Measurements from ENCODE around the gene AUTS2.

AUTS2 gene

GRCh38 chr7:70696201-70696754 lies 1098.0 kb downstream of the AUTS2 start:
- no peak for DNase-seq

GRCh38 chr7:70698219-70698832 lies 1100.1 kb downstream of the AUTS2 start:
- peak; percentile 73 for DNase-seq

GRCh38 chr7:70699271-70699670 lies 1101.0 kb downstream of the AUTS2 start:
- DNase-seq, result no peak

- DNase-seq, result no peak
These were observed 1102.0 kb downstream of the AUTS2 start for GRCh38 chr7:70700055-70700940.

GRCh38 chr7:70700941-70701425 lies 1102.7 kb downstream of the AUTS2 start:
- no peak for DNase-seq

GRCh38 chr7:70701477-70701876 lies 1103.2 kb downstream of the AUTS2 start:
- no peak for DNase-seq

- DNase-seq, result no peak
These were observed 1103.7 kb downstream of the AUTS2 start for GRCh38 chr7:70701991-70702390.

- DNase-seq, result no peak
These were observed 1105.5 kb downstream of the AUTS2 start for GRCh38 chr7:70703785-70704184.

- DNase-seq, result no peak
These were observed 1106.6 kb downstream of the AUTS2 start for GRCh38 chr7:70704831-70705346.

- no peak for DNase-seq
These were observed 1107.9 kb downstream of the AUTS2 start for GRCh38 chr7:70706204-70706603.

GRCh38 chr7:70706698-70707097 lies 1108.4 kb downstream of the AUTS2 start:
- no peak for DNase-seq

- DNase-seq, result peak; percentile 86
These were observed 1109.6 kb downstream of the AUTS2 start for GRCh38 chr7:70707823-70708243.

GRCh38 chr7:70710011-70710480 lies 1111.8 kb downstream of the AUTS2 start:
- DNase-seq, result peak; percentile 77

GRCh38 chr7:70710651-70711050 lies 1112.4 kb downstream of the AUTS2 start:
- DNase-seq, result no peak

- peak; percentile 86 for DNase-seq
These were observed 1113.2 kb downstream of the AUTS2 start for GRCh38 chr7:70711452-70711851.

GRCh38 chr7:70712942-70713341 lies 1114.7 kb downstream of the AUTS2 start:
- DNase-seq, result no peak

GRCh38 chr7:70714506-70715038 lies 1116.3 kb downstream of the AUTS2 start:
- no peak for DNase-seq

GRCh38 chr7:70717553-70718329 lies 1119.5 kb downstream of the AUTS2 start:
- DNase-seq, result no peak

GRCh38 chr7:70719125-70719524 lies 1120.8 kb downstream of the AUTS2 start:
- no peak for DNase-seq

GRCh38 chr7:70720191-70720873 lies 1122.1 kb downstream of the AUTS2 start:
- no peak for DNase-seq

- DNase-seq, result no peak
These were observed 1123.2 kb downstream of the AUTS2 start for GRCh38 chr7:70721500-70721899.

- no peak for DNase-seq
These were observed 1125.1 kb downstream of the AUTS2 start for GRCh38 chr7:70723339-70723738.
